ENCODE data around the gene ZFAND3.

Gene ZFAND3

GRCh38 chr6:38055203-38055589 lies 235.7 kb downstream of the ZFAND3 start:
- no peak for DNase-seq

DNA sequence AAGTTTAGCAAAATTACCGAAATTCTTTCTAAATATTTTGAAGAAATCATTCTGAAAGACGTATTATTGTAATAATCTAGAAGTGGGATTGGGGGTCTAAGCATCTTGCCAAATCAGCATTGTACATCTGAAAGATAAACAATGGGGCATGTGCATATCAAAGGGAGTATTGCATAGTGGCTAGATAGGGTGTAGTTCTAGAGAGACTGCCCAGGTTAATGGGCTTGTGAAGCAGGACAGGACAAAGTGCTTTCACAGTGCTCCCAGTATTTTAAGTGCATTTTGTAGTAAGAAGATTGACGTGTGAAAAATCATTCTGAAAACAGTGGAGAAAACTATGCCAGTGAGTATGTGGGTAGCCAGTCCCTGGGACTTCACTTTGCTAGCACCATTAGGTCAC lies 236.8 kb downstream of the ZFAND3 start:
- no peak for DNase-seq

- peak; percentile 30 for DNase-seq
Measured at GRCh38 chr6:38057994-38058393, 238.5 kb downstream of the ZFAND3 start.

GRCh38 chr6:38062066-38062465 lies 242.5 kb downstream of the ZFAND3 start:
- no peak for DNase-seq

GRCh38 chr6:38063973-38064372 lies 244.4 kb downstream of the ZFAND3 start:
- no peak for DNase-seq

DNA sequence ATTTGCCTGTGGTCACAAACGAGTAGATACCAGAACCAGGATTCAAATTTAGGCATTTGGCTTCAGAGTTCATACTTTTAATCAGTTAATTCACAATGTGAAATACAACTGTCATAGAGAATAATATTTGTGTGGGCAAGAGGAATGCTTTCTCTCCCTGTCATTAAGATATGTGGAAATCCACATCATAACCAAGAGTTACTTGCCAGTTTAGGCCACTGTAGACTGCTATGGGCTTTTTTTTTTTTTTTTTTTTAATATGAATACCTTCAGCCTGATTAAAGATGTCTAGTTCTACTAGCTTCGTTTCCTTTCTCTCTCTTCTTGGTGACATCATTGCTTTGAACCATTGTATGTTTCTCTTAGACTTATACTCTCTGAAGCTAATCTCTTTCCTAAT lies 244.9 kb downstream of the ZFAND3 start:
- DNase-seq, result peak; percentile 18

- no peak for DNase-seq
Measured at GRCh38 chr6:38065734-38066305, 246.3 kb downstream of the ZFAND3 start.

DNA sequence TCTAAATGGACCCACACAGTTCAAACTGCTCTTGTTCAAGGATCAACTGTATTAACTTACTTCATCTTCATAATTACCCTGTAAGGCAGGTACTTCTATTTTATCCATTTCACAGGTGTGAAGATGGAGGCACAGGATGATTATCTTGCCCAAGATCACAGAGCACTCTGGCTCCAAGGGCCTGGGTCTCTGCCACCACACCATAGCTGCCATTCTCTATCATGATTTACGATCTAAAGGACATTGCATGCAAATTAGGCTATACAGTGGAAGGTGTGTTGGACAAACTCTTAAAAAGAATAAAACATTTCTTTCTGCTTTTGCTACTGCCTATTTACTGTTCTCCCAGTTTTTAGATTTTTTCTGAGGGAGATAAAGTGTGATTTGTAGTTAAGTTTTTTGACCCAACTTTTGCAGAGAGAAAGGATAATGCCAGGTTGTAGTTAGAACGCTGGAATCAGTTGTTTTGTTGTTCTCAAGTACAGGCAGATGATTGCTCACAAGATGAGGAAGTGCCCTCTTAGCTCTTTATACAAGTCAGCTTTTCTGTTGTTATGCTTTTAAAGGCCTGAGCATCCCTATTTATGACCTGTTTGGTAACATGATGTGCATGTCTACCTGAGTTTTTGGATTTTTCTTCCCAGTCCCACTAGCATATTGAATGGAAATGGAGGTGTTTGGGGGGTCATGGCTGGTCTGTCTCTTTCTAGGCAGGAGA lies 247.9 kb downstream of the ZFAND3 start:
- DNase-seq, result no peak

- DNase-seq, result no peak
Measured at GRCh38 chr6:38068854-38069590, 249.5 kb downstream of the ZFAND3 start.

DNA sequence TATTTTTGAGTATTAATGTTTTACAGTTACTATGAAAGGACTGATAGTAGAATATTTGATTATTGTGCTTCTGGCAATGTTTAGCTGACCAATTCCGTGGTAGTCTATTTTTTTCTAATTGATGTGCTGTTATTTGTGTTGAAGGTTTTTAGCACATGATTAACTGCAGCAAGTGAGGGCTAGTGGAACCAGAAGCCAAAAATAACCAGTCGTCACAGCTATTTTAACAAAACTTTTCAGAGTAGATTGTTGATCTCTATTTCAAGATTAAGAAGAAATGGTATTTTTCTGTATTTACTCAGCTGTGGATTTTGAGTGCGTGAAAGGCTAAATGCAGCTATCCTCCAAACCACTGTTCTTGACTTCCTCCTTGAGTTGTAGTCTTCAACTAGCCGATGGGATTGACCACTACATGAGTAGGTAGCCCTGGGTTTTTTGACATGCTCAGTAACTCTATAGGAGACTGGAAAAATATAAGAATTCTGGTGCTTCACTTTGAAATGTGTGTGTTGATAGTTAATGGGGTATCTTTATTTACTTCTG lies 258.0 kb downstream of the ZFAND3 start:
- DNase-seq, result no peak

- no peak for DNase-seq
Measured at GRCh38 chr6:38078671-38079070, 259.1 kb downstream of the ZFAND3 start.

DNA sequence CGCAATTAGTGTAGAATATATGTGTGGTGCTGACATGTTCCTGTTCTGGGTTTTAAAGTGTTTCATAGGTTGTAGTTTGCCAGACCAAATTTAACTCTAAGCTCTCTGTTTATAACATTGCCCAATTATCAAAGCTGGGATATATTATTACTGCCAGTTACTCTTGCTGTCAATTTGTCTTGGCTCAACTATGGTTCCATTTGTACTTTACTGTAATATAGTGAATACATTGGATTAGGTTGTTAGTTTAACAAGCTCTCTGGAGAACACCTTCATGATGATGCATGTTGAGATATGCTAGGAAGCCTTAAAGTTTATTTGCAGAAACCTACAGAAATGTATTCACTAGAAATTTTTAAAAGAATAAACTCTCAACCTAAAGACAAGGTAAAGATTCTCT lies 259.6 kb downstream of the ZFAND3 start:
- DNase-seq, result no peak

DNA sequence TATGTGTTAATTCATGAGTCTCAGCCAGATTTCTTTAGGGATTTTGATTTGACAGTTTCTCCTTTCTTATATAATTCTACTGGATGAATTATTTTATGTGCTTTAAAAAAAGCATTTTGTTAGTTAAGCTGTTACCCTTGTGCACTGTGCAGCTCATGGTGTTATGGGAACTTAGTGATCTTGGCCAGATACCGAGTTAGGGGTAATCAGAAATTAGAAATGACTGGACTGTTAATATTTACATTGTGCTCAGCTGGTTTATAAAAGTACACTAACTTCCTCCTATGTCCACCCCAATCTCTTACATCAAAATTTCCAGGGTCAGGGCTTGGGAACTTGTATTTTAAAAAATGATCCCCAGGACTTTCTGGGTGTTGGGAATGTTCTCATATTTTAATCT lies 260.0 kb downstream of the ZFAND3 start:
- DNase-seq, result no peak

- DNase-seq, result peak; percentile 12
Measured at GRCh38 chr6:38080360-38080759, 260.8 kb downstream of the ZFAND3 start.

- DNase-seq, result peak; percentile 10
Measured at GRCh38 chr6:38080889-38081288, 261.4 kb downstream of the ZFAND3 start.

DNA sequence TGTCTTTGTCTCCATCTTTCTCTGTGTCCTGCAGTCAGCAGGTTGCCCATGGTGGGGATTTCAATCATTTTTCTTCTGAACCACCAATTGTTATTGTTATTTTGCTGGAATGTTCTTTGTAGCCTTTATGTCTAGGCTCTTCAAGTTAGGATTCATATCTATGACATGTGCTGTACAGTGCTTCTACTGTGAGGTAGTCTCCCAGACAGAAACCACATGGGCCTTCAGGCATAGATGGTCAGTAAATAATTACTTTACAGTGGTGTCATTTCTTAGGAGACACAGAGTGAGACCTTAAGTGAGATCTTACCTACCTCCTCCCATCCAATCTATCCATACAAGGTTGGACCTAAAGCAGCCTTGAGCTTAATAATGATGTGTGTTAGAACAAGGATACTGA lies 265.5 kb downstream of the ZFAND3 start:
- DNase-seq, result no peak

GRCh38 chr6:38086346-38086745 lies 266.8 kb downstream of the ZFAND3 start:
- no peak for DNase-seq

DNA sequence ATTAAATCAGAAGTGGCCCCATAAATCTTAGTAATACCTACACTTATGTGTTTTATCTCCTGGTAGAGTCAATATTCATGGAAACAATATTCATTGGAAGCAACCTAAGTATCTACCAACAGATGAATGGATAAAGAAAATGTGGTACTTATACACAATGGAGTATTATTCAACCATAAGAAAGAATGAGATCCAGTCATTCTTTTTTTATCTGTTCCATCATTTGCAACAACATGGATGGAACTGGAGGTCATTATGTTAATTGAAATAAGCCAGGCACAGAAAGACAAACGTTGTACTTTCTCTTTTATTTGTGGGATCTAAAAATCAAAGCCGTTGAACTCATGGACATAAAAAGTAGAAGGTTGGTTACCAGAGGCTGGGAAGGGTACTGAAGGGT lies 268.5 kb downstream of the ZFAND3 start:
- DNase-seq, result no peak

DNA sequence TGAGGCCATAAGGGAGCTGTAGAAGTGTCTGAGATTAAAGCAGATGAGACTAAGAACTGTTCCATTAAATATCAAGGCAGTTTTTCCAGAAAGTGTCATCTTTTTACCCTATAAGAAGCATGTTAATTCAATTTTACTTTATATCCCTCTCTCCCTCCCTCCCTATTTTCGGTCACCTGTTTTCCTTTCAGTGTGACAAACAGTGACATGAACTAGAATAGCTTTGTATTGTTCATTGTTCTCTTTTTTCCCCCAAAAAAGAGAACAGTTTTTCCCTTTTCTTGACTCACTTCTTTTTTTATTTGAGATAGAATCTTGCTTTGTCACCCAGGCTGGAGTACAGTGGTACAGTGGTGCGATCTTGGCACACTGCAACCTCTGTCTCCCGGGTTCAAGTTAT lies 269.3 kb downstream of the ZFAND3 start:
- DNase-seq, result no peak

DNA sequence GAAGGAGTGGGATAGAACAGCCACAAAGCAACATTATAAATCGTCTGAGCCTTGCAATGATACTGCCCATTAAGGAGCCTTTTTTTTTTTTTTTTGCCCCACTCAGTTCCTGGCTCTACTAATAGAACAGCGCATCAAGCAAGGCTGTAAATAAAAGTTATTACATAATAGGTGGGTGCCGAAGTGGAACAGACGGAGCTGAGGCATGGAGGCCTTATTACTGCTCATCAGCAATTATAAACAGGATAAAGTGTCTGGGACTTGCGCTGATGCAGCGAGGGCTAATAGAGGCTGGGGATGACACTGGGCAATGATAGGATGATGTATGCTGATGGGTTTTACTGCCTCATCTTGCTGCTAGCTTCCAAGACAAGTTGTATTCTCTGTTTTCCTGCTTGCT lies 272.1 kb downstream of the ZFAND3 start:
- DNase-seq, result no peak

DNA sequence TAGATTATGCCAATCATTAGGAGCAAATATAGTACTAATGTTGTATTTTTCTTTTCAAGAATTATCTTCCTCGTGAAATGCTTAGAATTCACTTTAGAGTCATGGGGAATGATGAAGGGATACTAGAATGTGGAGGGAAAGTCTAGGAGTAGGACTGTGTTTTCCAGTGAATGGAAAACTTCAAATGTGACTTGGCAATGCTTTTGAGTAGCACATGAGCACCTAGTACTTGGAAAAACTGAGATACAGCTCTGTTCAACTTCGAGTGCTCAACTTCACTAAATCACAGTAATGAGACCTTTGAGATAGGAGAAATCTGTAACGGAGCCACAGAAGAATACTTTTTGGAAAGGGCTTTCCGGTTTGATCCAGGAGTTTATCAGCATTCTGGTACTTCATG lies 272.9 kb downstream of the ZFAND3 start:
- no peak for DNase-seq

DNA sequence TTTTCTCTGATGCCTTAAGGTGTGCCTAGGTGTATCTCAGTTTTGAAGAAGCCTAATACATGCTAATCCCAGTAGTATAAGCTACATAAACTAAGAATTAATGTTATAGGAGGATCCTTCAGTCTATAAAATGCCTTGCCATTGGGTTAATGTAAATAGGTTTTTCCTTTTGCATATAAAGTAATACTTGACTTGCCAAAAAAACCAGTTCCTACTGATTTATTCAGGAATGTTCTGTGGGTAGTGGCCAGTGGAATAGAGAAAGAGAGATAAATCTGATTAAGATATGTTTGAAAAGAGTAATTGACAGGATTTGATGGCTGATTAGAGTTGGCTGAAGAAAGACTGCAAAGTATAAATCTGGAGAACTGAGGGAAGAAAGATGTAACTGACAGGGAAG lies 273.4 kb downstream of the ZFAND3 start:
- no peak for DNase-seq

GRCh38 chr6:38095054-38095453 lies 275.5 kb downstream of the ZFAND3 start:
- DNase-seq, result peak; percentile 71

DNA sequence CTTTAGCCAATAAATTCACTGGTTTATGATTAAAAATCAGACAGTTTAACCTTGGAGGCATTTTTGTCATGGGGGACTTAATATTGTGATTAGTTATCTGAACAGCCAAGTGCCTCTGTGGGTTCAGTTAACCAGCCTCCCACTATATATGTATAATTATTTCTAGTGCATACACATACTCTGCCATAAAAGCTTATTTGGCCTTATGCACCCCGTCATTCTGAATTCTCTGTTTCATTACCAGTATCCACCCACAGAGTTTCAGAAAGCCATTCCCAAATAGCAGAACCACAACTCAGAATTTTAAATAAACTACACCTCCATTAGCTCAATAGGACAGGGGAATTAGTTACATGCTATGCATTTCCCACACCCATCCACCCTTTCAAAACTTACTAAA lies 279.7 kb downstream of the ZFAND3 start:
- no peak for DNase-seq
